GM19351 (cell line): ENCODE data around the gene CMIP.
"Not testable (repeated sequence)": the region's sequence is repeated elsewhere in the genome, so short reads cannot be mapped to it uniquely, and the experiment has no call there.

Source experiments
- ATAC-seq: cut with Tn5 transposase; IDR thresholded peaks from one replicate; pipeline ENCODE4 v1.9.1; 2021; ENCODE audit warnings: mild to moderate bottlenecking, moderate library complexity; ENCODE audit not compliant: unreplicated experiment

The CMIP gene

GRCh38 chr16:81514041-81514559 is 69.5 kb downstream of the CMIP start:
- ATAC-seq, result peak; percentile 85

DNA sequence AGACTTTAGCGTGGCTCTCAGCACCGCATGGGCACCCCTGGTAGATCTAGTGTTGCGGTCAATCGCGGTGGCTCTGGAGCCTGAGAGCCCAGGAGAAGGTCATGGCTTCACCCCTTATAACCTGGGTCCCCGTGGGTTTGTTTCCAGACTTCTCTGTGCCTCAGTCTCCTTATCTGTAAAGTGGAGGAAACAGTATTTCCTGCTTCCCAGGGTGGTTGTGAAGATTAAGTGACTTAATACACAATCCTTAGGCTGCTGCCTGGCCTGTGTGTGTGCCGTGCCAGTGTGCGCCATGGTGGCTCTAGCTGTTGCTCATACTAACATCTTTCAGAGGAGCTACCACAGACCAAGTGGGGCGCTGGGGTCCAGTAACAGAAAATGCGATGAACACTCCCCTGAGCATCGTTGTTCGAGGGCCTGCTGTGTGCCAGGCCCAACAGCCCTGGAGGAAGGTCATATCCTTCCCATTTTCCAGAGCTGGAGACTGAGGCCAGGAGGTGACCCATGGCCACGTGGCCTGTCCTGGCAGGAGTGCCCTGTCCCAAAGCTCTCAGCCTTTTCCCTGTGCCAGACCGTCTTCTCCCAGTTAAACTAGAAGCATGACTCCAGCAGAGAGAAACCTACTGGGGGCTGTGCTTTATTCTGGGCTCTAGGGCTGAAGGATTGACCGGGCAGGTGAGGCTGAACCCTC is 70.1 kb downstream of the CMIP start:
- no peak for ATAC-seq

DNA sequence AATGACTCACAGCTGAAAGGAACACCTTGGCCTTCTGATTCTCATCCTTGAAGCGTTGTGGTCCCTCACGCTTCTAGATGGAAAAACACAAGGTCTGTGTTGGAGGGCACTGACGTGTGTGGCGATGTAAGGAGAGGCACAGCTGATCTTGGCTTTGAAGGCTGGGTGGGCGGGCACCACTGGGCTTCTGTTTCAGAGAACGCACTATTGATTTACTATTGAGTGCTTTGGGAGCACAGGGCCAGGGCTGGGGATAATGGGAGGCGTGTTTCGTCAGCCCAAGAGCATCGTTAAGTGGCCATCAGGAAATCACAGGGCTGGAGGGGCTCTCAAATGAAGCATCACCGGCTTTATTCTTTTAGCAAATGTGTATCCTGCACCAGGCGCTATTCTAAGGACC is 70.7 kb downstream of the CMIP start:
- ATAC-seq, result no peak

GRCh38 chr16:81515721-81516120 is 71.1 kb downstream of the CMIP start:
- ATAC-seq, result no peak

DNA sequence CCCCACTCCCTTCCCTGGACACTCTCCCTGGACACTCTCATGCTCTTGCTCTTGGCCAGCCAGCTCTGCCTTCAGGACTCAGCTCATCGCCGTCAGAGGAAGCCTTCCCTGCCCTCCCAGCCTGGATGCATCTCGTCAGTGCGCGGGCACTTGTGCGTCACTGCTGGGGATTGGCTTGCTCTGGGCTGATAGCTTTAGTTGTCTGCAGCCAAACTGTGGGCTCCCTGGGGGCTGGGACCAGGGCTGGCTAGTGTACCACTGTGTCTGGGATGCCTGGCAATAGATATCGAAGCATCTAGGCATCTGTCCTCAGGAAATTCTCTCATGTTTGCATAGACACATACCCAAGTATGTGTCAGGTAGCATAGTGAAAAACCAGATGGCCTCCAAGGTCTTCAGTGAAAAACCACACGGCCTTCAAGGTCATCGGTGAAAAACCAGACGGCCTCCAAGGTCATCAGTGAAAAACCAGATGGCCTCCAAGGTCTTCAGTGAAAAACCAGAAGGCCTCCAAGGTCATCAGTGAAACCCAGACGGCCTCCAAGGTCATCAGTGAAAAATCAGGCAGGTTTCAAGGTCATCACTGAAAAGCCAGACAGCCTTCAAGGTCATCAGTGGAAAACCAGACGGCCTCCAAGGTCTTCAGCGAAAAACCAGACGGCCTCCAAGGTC is 72.0 kb downstream of the CMIP start:
- no peak for ATAC-seq

- no peak for ATAC-seq
Observed at GRCh38 chr16:81517150-81517499, 72.5 kb downstream of the CMIP start.

- no peak for ATAC-seq
Observed at GRCh38 chr16:81517629-81518438, 73.2 kb downstream of the CMIP start.

DNA sequence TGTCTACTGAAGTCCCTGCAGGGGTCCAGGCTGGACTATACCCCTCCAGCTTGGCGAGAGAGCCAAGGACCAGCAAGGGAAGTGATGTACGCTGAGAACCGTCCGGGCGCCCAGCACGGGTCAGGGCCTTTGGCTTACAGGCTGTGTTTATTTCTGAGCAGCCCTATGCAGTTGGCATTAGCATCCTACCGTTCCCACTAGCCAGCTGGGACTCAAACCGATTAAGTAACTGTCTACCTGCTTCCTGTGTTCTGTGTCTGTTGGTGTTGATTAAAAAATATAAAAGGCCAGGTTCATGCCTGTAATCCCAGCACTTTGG is 73.8 kb downstream of the CMIP start:
- no peak for ATAC-seq

DNA sequence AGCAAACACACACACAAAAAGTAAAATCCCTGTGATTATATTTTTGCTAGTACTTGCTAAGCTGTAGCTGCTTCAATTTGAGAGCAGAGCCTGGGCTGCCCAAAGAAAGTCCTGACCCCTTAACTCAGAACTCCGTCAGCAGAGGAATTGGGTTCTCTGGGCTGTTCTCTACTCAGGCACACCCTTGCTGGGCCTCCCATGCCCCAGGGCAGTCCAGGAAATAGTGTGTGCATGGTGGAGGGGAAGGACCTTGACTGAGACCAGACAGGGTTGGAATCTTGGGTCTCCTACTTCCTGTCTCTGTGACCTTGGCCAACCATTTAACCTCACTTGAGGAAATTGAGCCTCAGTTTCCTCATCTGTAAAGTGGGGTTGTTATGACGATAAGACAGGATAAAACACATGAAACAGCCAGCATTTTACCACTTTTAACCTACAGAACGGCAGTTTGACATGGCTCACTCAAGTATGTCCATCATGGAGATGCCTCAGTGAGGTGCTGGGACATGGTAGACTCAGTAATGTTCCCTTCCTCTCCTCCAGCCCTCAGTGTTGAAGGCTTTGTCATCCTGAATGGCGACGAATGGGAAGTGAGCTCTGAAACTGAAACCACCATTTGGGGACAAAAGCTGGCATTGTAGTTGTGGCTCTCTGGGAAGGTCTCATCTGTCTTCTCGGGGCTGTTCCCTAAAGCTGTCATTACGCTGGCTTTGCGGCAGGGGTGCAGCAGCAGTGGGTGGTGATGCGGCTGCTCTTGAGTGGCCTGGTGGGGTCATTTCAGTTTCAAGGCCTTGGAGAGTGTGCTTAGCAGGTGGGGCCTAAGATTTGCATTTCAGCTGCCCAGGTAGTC is 74.9 kb downstream of the CMIP start:
- ATAC-seq, result no peak

GRCh38 chr16:81520151-81520470 is 75.5 kb downstream of the CMIP start:
- no peak for ATAC-seq

DNA sequence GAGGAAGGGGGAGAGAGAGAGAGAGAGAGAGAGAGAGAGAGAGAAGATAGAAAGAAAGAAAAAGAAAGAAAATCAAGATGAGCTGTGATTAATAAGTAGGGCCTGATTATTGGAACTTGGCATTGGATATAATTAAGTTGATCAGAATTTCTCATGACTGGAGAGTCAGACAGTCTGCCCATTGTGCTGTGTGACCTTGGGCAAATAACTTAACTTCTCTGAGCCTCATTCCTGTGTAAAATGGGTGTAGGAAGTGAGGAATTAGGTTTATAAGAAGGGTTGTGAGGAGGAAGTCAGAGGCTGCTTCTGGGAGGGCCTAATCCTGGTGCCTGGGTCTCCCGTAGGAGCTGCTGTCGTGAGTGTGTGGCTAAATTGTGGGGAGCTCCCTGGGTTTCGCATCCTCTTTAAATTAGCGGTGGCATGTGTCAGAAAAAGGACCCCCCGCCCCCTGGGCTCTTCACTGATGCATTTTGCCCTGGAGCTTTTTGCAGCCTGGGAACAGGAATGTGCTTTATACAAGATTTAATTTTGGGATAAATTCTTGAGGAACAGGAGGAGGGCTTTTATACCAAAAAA is 76.0 kb downstream of the CMIP start:
- ATAC-seq, result no peak

- peak; percentile 72 for ATAC-seq
Observed at GRCh38 chr16:81521141-81521626, 76.6 kb downstream of the CMIP start.

DNA sequence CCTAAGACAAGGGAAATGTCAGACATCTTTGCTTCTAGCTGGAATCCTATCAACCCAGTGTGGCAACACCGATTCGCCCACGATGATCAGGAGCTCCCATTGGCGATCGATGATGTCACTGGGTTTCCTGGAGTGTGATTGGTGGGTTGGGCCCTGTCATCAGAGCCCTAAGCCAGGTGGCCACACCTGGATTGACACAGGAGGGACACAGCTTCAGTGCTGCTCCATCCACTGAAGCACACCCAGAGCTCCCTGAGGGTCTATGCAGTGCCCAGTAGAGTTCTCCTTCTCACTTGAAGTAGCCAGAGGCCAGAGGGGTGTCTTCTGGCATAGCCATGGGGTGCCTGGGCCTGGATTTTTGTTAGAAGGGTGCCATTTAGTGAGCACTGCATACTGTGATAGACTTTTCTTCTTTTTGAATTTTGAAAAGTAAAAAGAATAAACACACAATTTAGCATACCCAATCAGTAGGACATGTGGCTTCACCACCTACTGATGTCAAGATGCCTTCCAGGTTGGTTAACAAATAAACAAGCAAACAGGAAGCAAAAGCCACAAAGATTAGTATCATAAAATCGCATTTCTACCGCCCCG is 77.6 kb downstream of the CMIP start:
- no peak for ATAC-seq

DNA sequence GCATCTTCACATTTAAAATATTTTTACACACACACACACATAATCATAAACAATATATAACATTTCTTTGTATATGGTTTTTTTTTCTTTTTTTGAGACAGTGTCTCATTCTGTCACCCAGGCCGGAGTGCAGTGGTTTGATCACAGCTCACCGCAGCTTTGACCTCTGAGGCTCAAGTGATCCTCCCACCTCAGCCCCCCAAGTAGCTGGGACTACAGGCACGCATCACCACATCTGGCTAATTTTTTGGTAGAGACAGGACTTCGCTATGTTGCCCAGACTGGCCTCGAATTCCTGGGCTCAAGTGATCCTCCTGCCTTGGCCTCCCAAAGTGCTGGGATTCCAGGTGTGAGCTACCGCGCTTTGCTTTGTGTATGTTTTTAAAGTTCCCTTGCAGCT is 78.2 kb downstream of the CMIP start:
- ATAC-seq, result not testable (repeated sequence)

- ATAC-seq, result no peak
Observed at GRCh38 chr16:81523387-81524115, 78.9 kb downstream of the CMIP start.

DNA sequence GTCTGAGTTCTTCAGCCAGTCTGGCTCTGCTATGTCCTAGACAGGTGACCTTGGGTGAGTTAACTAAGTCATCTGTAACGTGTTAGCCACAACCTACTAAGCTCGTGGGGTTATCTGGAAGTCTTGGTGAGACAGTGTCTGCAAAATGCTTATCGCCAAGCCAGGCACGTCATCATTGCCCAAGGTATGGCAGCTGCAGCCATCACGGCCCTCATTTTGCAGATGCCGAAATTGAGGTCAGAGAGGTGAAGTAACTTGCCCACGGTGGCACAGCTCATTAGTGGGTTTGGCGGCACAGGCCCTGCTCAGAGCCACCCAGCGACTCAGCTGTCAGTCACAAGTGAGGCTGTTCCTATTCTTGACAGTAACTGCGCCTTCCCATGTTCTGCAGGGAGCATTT is 79.8 kb downstream of the CMIP start:
- ATAC-seq, result no peak

DNA sequence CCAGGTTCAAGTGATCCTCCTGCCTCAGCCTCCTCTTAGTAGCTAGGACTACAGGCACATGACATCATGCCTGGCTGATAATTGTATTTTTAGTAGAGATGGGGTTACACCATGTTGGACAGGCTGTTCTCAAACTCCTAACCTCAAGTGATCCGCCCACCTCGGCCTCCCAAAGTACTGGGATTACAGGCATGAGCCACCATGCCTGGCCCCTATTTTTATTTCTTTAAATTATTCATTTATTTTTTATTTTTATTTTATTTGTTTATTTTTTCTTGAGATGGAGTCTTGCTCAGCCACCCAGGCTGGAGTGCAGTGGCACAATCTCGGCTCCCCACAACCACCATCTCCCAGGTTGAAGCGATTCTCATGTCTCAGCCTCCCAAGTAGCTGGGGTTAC is 80.3 kb downstream of the CMIP start:
- ATAC-seq, result not testable (repeated sequence)

DNA sequence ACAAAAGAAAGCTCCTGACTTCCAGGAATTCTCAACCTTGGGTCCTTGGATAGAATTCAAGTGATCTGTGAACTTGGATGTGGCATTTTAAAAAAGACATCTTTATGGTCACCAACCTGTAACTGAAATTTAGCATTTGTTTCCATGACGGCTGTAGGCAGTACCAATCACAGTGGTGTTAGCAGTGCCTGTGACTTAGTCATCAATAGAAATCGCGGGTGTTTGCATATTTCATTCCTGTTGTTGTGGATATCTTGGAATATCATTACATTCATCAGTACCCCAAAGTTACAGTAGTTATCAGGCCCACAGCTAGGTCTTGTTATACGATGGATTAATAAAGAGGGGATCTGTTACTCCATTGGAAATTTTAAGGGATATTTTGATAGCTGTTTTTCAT is 81.6 kb downstream of the CMIP start:
- ATAC-seq, result no peak

DNA sequence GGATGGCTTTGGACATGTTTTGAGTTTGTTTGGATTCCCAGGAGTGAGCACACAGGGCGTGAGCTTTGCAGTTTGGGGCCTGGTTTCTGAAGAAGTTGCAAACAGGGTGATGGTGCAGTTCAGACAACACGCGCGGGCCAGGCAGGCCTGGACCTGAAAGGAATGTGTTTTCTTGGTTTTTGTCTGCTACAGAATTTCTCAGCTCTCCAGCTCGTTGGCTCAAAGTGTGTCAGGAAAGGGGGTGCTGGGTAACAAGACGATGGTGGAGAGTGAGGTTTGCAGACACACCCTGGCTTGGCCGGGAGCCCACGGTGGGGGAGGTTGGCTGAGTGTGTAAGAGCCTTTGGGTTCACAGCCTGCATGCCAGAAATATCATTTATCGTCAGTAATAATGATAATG is 82.3 kb downstream of the CMIP start:
- no peak for ATAC-seq
